ENCODE measurements around the gene OTUB1. TPM values are rescaled to one million over a fixed set of nuclear protein-coding genes. Genes with fewer than 3 reads are reported as not detected.

The OTUB1 gene
- total and polyA plus RNA-seq, 2 of the 13 experiments (the other 11 are each of a cell fraction or from before 2014, with no cell fraction given) = 58.8 to 130 TPM

- TF ChIP-seq ARID2 (CRISPR knock-in tag; IDR thresholded peaks at IDR 0.05; ENCODE audit: borderline replicate concordance) (0 out of 2 replicates have a peak, but pooled peaks have one; percentile 49), ZNF205 (CRISPR knock-in tag; IDR thresholded peaks at IDR 0.05) (0 out of 2 replicates have a peak, but pooled peaks have one; percentile 73), SRF (IDR thresholded peaks at IDR 0.05; ENCODE audit: low read depth, low read length) (no peak), SOX5 (CRISPR knock-in tag; IDR thresholded peaks at IDR 0.05; ENCODE audit: borderline replicate concordance) (no peak), TEAD3 (CRISPR knock-in tag; optimal IDR thresholded peaks at IDR 0.05; ENCODE audit: borderline replicate concordance) (peak; percentile 75), PAWR (CRISPR knock-in tag; IDR thresholded peaks at IDR 0.05; ENCODE audit: borderline replicate concordance) (no peak), ZNF780A (CRISPR knock-in tag; IDR thresholded peaks at IDR 0.05) (no peak), ZNF20 (CRISPR knock-in tag; IDR thresholded peaks at IDR 0.05) (no peak), GATAD2A (CRISPR knock-in tag; IDR thresholded peaks at IDR 0.05) (no peak; the same call in 1 of the 2 replicates), ZNF879 (CRISPR knock-in tag; IDR thresholded peaks at IDR 0.05) (0 out of 2 replicates have a peak, but pooled peaks have one; percentile 74), ZFP36L1 (CRISPR knock-in tag; IDR thresholded peaks at IDR 0.05) (no peak), ZNF12 (CRISPR knock-in tag; IDR thresholded peaks at IDR 0.05) (no peak; the same call in 1 of the 2 replicates), TCF12 (IDR thresholded peaks at IDR 0.05) (no peak), TCF12 (CRISPR knock-in tag; IDR thresholded peaks at IDR 0.05) (peak; percentile 22; the same call in 1 of the 2 replicates), ZZZ3 (CRISPR knock-in tag; IDR thresholded peaks at IDR 0.05; ENCODE audit: borderline replicate concordance) (no peak; the same call in 1 of the 2 replicates), KDM3A (CRISPR knock-in tag; IDR thresholded peaks at IDR 0.05; ENCODE audit: low read depth) (no peak; the same call in 1 of the 2 replicates), GABPB1 (CRISPR knock-in tag; IDR thresholded peaks at IDR 0.05) (peak; percentile 98), SMAD9 (CRISPR knock-in tag; IDR thresholded peaks at IDR 0.05) (0 out of 2 replicates have a peak, but pooled peaks have one; percentile 10), MTA3 (CRISPR knock-in tag; IDR thresholded peaks at IDR 0.05) (no peak), KLF13 (CRISPR knock-in tag; IDR thresholded peaks at IDR 0.05) (no peak), ZNF367 (CRISPR knock-in tag; IDR thresholded peaks at IDR 0.05; ENCODE audit: borderline replicate concordance) (0 out of 2 replicates have a peak, but pooled peaks have one; percentile 59), NR2F2 (IDR thresholded peaks at IDR 0.05; ENCODE audit: borderline replicate concordance, low read depth) (0 out of 2 replicates have a peak, but pooled peaks have one; percentile 13), ZNF256 (CRISPR knock-in tag; conservative IDR thresholded peaks at IDR 0.05) (0 out of 2 replicates have a peak, but pooled peaks have one; percentile 48), ESRRA (CRISPR knock-in tag; IDR thresholded peaks at IDR 0.05; ENCODE audit: low read depth) (no peak; the same call in 1 of the 2 replicates), RELA (CRISPR knock-in tag; IDR thresholded peaks at IDR 0.05) (peak; percentile 63; the same call in 1 of the 2 replicates), HNRNPH1 (optimal IDR thresholded peaks at IDR 0.05; ENCODE audit: low read depth, low read length) (no peak), ZNF30 (CRISPR knock-in tag; IDR thresholded peaks at IDR 0.05) (peak; percentile 86; the same call in 1 of the 2 replicates), FOXA1 (IDR thresholded peaks at IDR 0.05) (no peak), FOXA1 (CRISPR knock-in tag; IDR thresholded peaks at IDR 0.05) (0 out of 2 replicates have a peak, but pooled peaks have one; percentile 48), ZNF292 (CRISPR knock-in tag; IDR thresholded peaks at IDR 0.05; ENCODE audit: borderline replicate concordance, low read depth) (no peak), RBFOX2 (IDR thresholded peaks at IDR 0.05; ENCODE audit: low read depth, low read length) (peak; percentile 97), ZBTB21 (CRISPR knock-in tag; IDR thresholded peaks at IDR 0.05) (no peak), SMARCE1 (IDR thresholded peaks at IDR 0.05; ENCODE audit: borderline replicate concordance) (no peak), CHD4 (IDR thresholded peaks at IDR 0.05; ENCODE audit: borderline replicate concordance, low read length) (no peak), PHF21A (CRISPR knock-in tag; IDR thresholded peaks at IDR 0.05) (0 out of 2 replicates have a peak, but pooled peaks have one; percentile 7)
These were observed at the start of gene OTUB1 (continued) for GRCh38 chr11:63986156-63986931.
